Measurements from ENCODE around the gene CACNG4. TPM values are rescaled to one million over a fixed set of nuclear protein-coding genes. Genes with fewer than 3 reads are reported as not detected.

The CACNG4 gene
- total RNA-seq, 2 experiments from 2014 or later = not detected

DNA sequence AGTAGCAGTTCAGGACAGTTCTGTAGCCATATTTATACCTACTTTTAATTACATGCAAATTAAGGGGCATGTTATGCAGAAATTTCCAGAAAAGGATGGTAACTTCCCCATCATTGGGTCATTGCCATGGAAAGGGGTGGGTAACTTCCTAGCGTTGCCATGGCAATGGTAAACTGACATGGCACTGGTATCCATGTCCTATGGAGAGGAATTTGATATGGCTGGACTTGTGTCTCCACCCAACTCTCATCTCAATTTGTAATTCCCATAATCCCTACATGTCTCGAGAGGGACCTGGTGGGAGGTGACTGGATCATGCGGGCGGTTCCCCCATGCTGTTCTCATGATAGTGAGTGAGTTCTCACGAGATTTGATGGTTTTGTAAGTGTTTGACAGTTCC lies 35.6 kb upstream of the CACNG4 start:
- no peak for DNase-seq
- H3K9me3 ChIP-seq (ENCODE audit: control insufficient read depth in 1 of 2, insufficient read depth in 1 of 2, low read length in 2 of 2) = no peaks in the 10 kb centered on the region
- peaks cover 6 to 11% of the 10 kb centered on the region in 2 experiments for H3K27me3 ChIP-seq (ENCODE audit: control insufficient read depth in 1 of 2, insufficient read depth in 2 of 2, low read length in 2 of 2)
- H3K4me3 ChIP-seq (ENCODE audit: low read length) = no peak overlapping the region
- intact Hi-C loops (cut with DNase I, micrococcal nuclease) = no loop called here
- CTCF ChIA-PET = no interaction called here
- ATAC-seq (ENCODE audit: poor library complexity) = no peak
- no peaks in the 10 kb centered on the region for H3K36me3 ChIP-seq (ENCODE audit: insufficient read depth, low read length)
- POLR2A ChIA-PET = no interaction called here
- H3K4me1 Mint-ChIP-seq (ENCODE audit: low read depth) = no peaks in the 10 kb centered on the region
- H3K27ac Mint-ChIP-seq = no peak overlapping the region
- no peak overlapping the region for H3K4me3 Mint-ChIP-seq
- H3K9me3 Mint-ChIP-seq = no peaks in the 10 kb centered on the region
- no peaks in the 10 kb centered on the region for H3K4me1 ChIP-seq (ENCODE audit: insufficient read depth, low read length)
- no peak for TF ChIP-seq CTCF (IDR thresholded peaks at IDR 0.05)
- no peaks in the 10 kb centered on the region for H3K36me3 Mint-ChIP-seq (ENCODE audit: low read depth)
- H3K27ac ChIP-seq (ENCODE audit: low read depth in 1 of 2, low read length in 2 of 2) = no peak overlapping the region
- peaks cover 71% of the 10 kb centered on the region for H3K27me3 Mint-ChIP-seq

- intact Hi-C loops (cut with DNase I, micrococcal nuclease) = no loop called here
- H3K27ac ChIP-seq (ENCODE audit: low read depth in 1 of 2, low read length in 2 of 2) = no peak overlapping the region
- no peaks in the 10 kb centered on the region for H3K9me3 Mint-ChIP-seq
- peaks cover 6 to 8% of the 10 kb centered on the region in 2 experiments for H3K27me3 ChIP-seq (ENCODE audit: control insufficient read depth in 1 of 2, insufficient read depth in 2 of 2, low read length in 2 of 2)
- H3K36me3 ChIP-seq (ENCODE audit: insufficient read depth, low read length) = no peaks in the 10 kb centered on the region
- H3K27ac Mint-ChIP-seq = no peak overlapping the region
- H3K9me3 ChIP-seq (ENCODE audit: control insufficient read depth in 1 of 2, insufficient read depth in 1 of 2, low read length in 2 of 2) = no peaks in the 10 kb centered on the region
- no peak for DNase-seq
- H3K4me3 Mint-ChIP-seq = no peak overlapping the region
- H3K27me3 Mint-ChIP-seq = peaks cover 65% of the 10 kb centered on the region
- no peaks in the 10 kb centered on the region for H3K36me3 Mint-ChIP-seq (ENCODE audit: low read depth)
- POLR2A ChIA-PET = interaction anchor here (0.6 kb wide), 1 partner anchor 12 kb away, joined by 3 read pairs; no protein-coding TSS in a partner anchor
- no peak for ATAC-seq (ENCODE audit: poor library complexity)
- TF ChIP-seq CTCF (IDR thresholded peaks at IDR 0.05) = no peak
- H3K4me1 ChIP-seq (ENCODE audit: insufficient read depth, low read length) = no peaks in the 10 kb centered on the region
- H3K4me3 ChIP-seq (ENCODE audit: low read length) = no peak overlapping the region
- CTCF ChIA-PET = no interaction called here
- H3K4me1 Mint-ChIP-seq (ENCODE audit: low read depth) = no peaks in the 10 kb centered on the region
Measured at GRCh38 chr17:66929591-66929990, 34.9 kb upstream of the CACNG4 start.

- peaks cover 6 to 8% of the 10 kb centered on the region in 2 experiments for H3K27me3 ChIP-seq (ENCODE audit: control insufficient read depth in 1 of 2, insufficient read depth in 2 of 2, low read length in 2 of 2)
- H3K4me1 ChIP-seq (ENCODE audit: insufficient read depth, low read length) = no peaks in the 10 kb centered on the region
- intact Hi-C loops (cut with DNase I, micrococcal nuclease) = no loop called here
- Mint-ChIP-seq H3K27ac (no peak overlapping the region), H3K4me1 (ENCODE audit: low read depth) (no peaks in the 10 kb centered on the region), H3K27me3 (peaks cover 60% of the 10 kb centered on the region), H3K4me3 (no peak overlapping the region), H3K9me3 (no peaks in the 10 kb centered on the region), H3K36me3 (ENCODE audit: low read depth) (no peaks in the 10 kb centered on the region)
- no peak for ATAC-seq (ENCODE audit: poor library complexity)
- H3K27ac ChIP-seq (ENCODE audit: low read depth in 1 of 2, low read length in 2 of 2) = no peak overlapping the region
- no peak for DNase-seq
- CTCF ChIA-PET = no interaction called here
- POLR2A ChIA-PET = no interaction called here
- no peak for TF ChIP-seq CTCF (IDR thresholded peaks at IDR 0.05)
- H3K4me3 ChIP-seq (ENCODE audit: low read length) = no peak overlapping the region
- no peaks in the 10 kb centered on the region for H3K36me3 ChIP-seq (ENCODE audit: insufficient read depth, low read length)
- no peaks in the 10 kb centered on the region for H3K9me3 ChIP-seq (ENCODE audit: control insufficient read depth in 1 of 2, insufficient read depth in 1 of 2, low read length in 2 of 2)
Measured at GRCh38 chr17:66930933-66931332, 33.6 kb upstream of the CACNG4 start.
